HUDEP-2 (cell line): ENCODE measurements around the gene ZNF423.

ENCODE experiments used
- DNase-seq, 76 experiments: peaks; one replicate each; lab custom pipeline; 2025; ENCODE audit not compliant: unreplicated experiment in 76 of 76; lab: John Stamatoyannopoulos, UW

The ZNF423 gene

GRCh38 chr16:49458656-49459445, 397.1 kb downstream of the ZNF423 start:
- DNase-seq = no peak

DNA sequence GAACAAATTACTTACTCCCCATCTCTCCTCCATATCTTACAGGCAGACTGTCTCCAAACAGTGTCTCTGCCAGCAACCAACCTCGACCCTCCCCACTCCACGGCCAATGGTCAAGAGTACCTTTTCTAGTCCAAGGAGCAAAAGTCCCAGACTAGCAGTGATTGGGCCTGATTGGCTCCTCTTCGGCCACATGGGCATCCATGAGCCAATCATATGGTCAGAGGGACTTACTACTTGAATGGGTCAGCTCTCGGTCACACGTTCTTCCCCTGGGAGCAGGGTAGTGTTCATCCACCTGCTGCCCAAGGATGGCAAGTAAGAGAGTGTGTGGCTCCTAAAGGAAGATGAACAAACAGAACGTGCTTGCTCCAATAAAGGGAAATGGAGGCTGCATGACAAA, 397.7 kb downstream of the ZNF423 start:
- no peak for DNase-seq

DNA sequence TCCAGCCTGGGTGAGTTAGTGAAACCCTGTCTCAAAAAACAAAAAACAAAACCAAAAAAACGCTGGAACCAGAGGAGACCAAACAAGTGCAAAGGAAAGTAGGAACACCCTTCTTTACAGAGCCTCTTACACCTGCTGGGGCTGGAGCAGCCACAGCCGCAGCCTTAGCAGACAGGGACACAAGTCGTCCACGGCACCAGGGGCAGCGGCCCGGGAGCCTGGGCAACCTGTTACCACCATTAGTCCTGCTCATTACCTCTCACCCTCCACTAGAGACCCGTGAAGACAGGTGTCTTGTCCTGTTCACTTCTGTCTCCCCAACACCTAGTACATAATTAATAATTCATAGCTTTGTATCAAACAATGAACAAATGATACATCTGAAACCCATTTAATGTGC, 398.7 kb downstream of the ZNF423 start:
- no peak for DNase-seq

DNA sequence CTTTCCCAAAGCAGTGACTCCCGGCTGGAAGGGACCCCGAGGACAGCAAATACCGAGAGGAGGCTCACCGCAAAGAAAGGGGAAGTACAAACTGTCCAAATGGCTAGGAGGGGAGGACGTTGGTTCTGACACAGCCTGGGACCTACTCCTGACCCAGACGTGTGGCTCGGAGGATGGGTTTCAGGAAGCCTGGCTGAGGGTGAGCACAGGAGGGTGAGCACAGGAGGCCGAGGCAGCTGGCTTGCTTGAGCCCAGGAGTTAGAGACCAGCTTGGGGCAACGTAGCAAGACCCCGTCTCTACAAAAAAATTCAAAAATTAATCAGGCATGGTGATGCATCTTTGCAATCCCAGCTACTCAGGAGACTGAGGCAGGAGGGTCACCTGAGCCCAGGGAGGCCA, 399.1 kb downstream of the ZNF423 start:
- no peak for DNase-seq

DNA sequence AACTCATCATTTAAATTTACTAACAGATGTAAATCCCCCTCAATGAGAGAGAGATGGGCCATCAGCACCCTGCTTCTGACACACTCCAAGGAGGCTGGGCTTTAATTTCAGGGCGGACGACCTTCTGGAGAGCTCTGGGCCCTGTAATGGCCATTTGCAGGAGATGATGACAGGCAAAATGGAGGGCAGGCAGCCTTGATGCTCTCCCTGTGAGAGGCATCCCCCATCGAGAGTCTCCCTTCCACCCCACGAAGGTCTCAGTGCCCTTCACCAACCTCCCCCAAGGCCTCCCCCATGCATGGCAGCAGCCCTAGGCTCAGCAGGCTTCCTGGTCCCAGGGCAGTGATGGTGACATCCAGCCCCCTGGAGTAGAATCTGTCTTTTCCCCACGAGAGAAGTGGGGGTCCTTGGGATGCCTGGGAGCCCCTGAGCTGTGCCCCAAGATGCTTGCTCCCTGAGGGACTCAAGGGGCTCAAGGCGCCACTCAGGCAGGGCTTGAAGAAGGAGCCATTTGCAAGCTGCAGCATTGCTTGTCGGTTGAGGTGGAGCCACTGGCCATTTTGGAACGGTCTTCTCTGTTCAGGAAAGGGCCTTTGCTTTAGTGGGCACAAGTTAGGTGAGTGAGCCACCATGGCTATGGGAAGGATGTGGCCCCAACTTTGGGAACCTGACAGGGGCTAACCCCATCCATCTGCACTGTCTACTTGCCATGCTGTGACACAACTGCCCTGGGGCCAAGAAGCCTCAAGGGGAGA, 399.7 kb downstream of the ZNF423 start:
- no peak for DNase-seq

DNA sequence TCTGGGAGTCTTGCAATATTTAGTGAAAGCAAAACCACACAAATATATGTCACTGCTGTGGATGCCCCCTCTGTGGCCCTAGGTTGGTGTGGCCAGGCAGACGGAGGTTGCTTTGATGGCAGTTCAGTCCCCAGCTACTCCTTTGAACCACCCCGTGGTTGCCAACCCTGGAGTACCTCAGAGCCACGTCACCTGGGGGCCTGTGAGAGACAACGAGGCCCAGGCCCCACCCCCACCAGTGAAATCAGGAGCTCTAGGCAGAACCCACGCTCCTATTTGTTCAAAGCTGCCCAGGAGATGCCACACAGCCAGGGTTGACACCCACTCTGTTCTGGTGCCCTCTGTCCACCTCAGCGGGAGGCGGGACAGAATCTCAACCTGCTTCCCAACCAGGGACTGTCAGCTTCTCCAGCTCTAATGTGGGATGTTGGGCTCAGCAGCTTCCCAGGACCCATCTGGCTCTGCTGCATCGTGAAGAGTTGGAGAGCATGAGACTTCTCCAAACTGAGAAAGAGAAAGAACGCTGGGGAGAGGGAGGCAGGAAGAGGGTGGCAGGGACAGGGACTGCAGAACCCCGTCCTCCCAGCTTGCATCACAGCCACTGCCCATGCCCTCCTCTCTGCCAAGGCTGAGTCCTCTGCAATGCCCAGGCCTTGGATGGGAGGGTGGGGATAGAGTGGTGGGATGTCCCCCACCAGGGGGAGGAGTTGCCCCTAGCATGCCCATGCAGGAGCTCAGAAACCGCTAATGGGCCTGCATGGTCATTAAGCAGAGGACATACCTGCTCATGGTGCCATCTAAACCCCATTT, 400.5 kb downstream of the ZNF423 start:
- no peak for DNase-seq

GRCh38 chr16:49454426-49455180, 401.3 kb downstream of the ZNF423 start:
- DNase-seq = no peak

- no peak for DNase-seq
Observed at GRCh38 chr16:49453983-49454382, 401.9 kb downstream of the ZNF423 start.

DNA sequence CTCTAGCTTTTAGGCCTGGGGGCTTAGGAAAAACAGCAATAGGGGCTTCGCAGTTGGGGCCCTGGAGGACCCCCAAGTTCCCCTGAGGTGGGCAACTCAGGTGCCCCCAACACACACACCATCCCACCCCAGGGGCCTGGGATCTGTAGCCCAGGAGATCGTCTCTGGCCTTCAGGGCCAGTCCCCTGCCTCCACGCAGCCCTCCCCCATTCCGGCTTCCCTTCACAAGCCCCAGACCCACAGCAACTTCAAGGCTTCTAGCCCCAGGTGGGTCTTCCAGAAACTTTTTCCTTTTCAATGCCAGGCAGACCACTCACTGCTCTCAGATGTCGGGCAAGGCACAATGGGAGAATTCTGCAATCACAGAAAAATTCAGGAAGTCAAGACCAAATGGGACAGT, 402.9 kb downstream of the ZNF423 start:
- no peak for DNase-seq

GRCh38 chr16:49452578-49452977, 403.3 kb downstream of the ZNF423 start:
- DNase-seq = no peak

DNA sequence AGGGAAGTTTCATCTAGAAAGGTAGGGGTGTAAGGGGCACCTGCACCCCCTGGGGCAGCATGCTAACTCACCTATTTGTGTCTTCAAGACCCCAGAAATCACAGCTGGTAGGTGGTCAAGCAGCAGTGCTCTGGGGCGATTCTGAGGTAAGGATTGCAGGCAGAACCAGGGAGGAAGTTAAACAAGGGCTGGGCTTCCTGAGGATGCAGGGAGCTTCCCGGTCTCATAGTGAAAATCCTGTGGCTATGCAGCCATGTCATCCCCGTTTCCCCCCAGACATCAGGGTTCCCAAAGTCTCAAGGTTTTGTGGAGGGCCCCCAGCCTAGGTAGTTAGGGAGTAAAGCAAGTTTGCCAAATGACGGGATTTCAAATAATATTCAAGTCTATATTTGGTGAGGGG, 403.8 kb downstream of the ZNF423 start:
- DNase-seq = no peak

- no peak for DNase-seq
Observed at GRCh38 chr16:49446805-49447204, 409.1 kb downstream of the ZNF423 start.

- no peak for DNase-seq
Observed at GRCh38 chr16:49443576-49443975, 412.3 kb downstream of the ZNF423 start.

DNA sequence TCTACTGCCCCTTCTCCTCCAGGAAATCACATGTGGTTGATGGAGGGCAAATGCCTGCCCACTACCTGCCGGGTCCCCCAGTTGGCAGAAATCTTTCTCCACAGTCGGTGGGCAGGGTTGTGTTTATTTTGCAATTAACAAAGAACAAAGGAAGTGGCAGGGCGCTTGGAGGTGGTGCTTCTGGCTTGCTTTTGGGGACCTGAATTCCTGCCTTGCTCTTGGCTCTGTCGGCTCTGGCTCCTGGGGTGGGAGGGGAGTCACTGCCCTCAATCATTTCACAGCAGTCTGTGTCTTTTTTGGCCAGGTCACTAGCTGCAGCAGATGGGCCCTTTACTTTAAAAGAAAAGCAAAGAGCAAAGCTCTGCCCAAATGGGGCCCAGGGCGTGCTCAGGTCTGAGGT, 413.1 kb downstream of the ZNF423 start:
- DNase-seq = no peak

- no peak for DNase-seq
Observed at GRCh38 chr16:49441366-49441780, 414.5 kb downstream of the ZNF423 start.

- DNase-seq = no peak
Observed at GRCh38 chr16:49440156-49441065, 415.5 kb downstream of the ZNF423 start.

GRCh38 chr16:49439676-49440075, 416.2 kb downstream of the ZNF423 start:
- DNase-seq = no peak

DNA sequence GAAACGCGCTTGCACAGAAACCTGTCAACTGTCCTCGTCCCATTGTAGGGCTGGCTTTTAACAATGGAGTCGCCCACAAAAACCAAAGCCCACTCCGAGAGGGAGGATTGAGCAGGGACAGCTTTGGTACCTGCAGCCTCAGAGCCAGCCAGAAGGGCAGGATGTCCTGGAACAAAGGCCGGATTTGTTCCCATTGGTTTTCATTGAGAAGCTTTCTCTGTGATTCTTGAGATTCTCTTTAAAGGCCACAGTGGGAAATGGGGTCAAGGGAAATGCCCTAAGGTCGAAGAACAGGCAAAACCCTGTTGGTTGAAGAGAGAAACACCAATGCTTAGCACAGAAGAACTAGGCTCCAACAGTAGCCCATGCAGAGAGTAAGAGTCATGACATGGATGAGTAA, 416.9 kb downstream of the ZNF423 start:
- DNase-seq = no peak
